ENCODE results near the gene DNAH9. TPM values are rescaled to one million over a fixed set of nuclear protein-coding genes. Genes with fewer than 3 reads are reported as not detected.

Gene DNAH9
- total RNA-seq, 1 experiment from 2014 or later = 0.22 TPM

DNA sequence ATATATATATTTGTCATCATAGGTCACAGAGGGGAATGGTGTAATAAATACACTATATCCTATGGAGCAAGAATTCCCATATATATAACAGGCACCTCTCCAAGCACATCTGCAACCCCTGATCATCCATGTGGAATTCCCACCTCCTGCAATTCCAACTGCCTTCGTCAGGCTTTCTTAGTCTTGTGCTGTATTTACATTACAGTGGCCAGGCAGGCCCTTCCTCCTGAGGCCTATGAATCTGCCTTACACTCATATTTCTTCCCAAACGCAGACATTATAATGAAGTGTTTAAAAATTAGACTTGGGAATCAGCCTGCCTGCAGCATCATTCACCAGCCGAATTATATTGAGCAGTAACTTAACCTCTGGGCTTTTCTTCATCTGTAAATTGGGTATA lies 19.3 kb upstream of the DNAH9 start:
- Histone ChIP-seq H4K20me1 (ENCODE audit: control insufficient read depth, insufficient read depth, insufficient read length) (no peaks in the 10 kb centered on the region), H3K14ac (ENCODE audit: insufficient read depth, low read length) (no peak overlapping the region), H2BK20ac (ENCODE audit: low read depth, low read length, poor library complexity, severe bottlenecking) (no peak overlapping the region), H3K4me2 (ENCODE audit: insufficient read depth, insufficient read length, low read length) (no peak overlapping the region), H4K91ac (ENCODE audit: insufficient read length, low read depth, low read length) (no peak overlapping the region), H2AK5ac (ENCODE audit: insufficient read length, low read length) (no peak overlapping the region), H3K27me3 (ENCODE audit: insufficient read depth, low read length) (no peaks in the 10 kb centered on the region), H4K5ac (ENCODE audit: insufficient read length, low read depth, low read length) (no peak overlapping the region), H2BK12ac (ENCODE audit: insufficient read length, low read depth, low read length) (no peak overlapping the region), H3K9me3 (ENCODE audit: control insufficient read depth, low read depth, low read length) (no peaks in the 10 kb centered on the region), H3K79me2 (ENCODE audit: insufficient read depth, low read length) (no peaks in the 10 kb centered on the region; the same call in 1 of the 2 replicates), H4K8ac (replicated peaks; ENCODE audit: insufficient read length, low read depth, low read length) (no peak overlapping the region), H3K79me1 (ENCODE audit: insufficient read depth, low read depth, low read length, poor library complexity, severe bottlenecking) (no peaks in the 10 kb centered on the region), H3K56ac (ENCODE audit: insufficient read length, low read depth, low read length) (no peak overlapping the region), H3K9ac (ENCODE audit: extremely low read depth, insufficient read length, low read length) (no peak overlapping the region), H3T11ph (ENCODE audit: low read length) (no peak overlapping the region), H2BK120ac (ENCODE audit: low read depth, low read length, poor library complexity, severe bottlenecking) (no peak overlapping the region), H3K18ac (ENCODE audit: insufficient read length, low read depth, low read length) (no peak overlapping the region), H2BK15ac (ENCODE audit: low read depth, low read length) (no peak overlapping the region), H3K4ac (ENCODE audit: low read depth, low read length) (no peak overlapping the region), H3K27ac (ENCODE audit: insufficient read length, low read depth, low read length) (no peak overlapping the region), H2AFZ (ENCODE audit: low read length) (no peak overlapping the region), H3K4me1 (ENCODE audit: insufficient read depth, low read length) (no peaks in the 10 kb centered on the region), H2BK5ac (ENCODE audit: insufficient read length, low read length) (no peak overlapping the region), H3K23me2 (ENCODE audit: insufficient read length, low read depth, low read length, poor library complexity, severe bottlenecking) (no peaks in the 10 kb centered on the region), H3K23ac (ENCODE audit: insufficient read length, low read depth, low read length) (no peak overlapping the region)
- Mint-ChIP-seq H3K36me3 (ENCODE audit: insufficient read depth in 1 of 3, low read depth in 3 of 3) (no peaks in the 10 kb centered on the region), H3K4me1 (no peaks in the 10 kb centered on the region), H3K4me3 (no peak overlapping the region), H3K27me3 (ENCODE audit: low read depth) (no peaks in the 10 kb centered on the region; the same call in 1 of the 2 replicates), H3K9me3 (no peaks in the 10 kb centered on the region), H3K27ac (no peak overlapping the region)
- WGBS (ENCODE audit: extremely low coverage, insufficient read length, low lambda C conversion rate) = no CpG with 5 or more reads among the region's 3 CpGs
- TF ChIP-seq, protein P1, sequence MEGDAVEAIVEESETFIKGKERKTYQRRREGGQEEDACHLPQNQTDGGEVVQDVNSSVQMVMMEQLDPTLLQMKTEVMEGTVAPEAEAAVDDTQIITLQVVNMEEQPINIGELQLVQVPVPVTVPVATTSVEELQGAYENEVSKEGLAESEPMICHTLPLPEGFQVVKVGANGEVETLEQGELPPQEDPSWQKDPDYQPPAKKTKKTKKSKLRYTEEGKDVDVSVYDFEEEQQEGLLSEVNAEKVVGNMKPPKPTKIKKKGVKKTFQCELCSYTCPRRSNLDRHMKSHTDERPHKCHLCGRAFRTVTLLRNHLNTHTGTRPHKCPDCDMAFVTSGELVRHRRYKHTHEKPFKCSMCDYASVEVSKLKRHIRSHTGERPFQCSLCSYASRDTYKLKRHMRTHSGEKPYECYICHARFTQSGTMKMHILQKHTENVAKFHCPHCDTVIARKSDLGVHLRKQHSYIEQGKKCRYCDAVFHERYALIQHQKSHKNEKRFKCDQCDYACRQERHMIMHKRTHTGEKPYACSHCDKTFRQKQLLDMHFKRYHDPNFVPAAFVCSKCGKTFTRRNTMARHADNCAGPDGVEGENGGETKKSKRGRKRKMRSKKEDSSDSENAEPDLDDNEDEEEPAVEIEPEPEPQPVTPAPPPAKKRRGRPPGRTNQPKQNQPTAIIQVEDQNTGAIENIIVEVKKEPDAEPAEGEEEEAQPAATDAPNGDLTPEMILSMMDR (conservative IDR thresholded peaks at IDR 0.05) = no peak
- DNase-seq = peak; percentile 17
